ENCODE results near the gene MTUS2. TPM values are rescaled to one million over a fixed set of nuclear protein-coding genes. Genes with fewer than 3 reads are reported as not detected.

MTUS2 gene
- total and polyA plus RNA-seq, 2 donors (not counting 3 experiments of a cell fraction or from before 2014, with no cell fraction given): not detected

DNA sequence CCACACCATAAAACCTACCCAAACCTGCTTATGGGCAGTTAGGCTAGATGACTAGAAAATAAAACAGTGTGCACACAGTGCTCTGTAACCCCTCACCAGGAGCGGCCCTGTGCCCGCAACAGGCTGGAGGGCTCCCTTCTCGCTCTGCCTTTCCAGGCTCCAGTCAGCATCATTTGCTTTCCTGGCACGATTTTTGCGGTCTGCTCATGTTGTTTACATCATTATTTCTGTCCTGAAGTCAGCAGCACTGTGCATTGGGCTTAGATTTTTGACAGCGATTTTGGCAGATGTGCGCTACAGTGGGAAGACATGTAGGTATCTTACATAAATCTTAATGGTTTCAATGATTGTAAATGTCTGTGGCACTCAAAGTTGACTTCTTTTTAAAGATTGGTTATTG is 344.0 kb downstream of the MTUS2 start:
- H4K20me1 ChIP-seq (replicated peaks; ENCODE audit: control insufficient read depth, extremely low read depth, insufficient read depth, low read length): no peaks in the 10 kb centered on the region
- no TSS peak for BruUV-seq (replicated peaks)
- no peak overlapping the region for H3K4me3 ChIP-seq (replicated peaks in 1 of 3; ENCODE audit: insufficient read depth in 1 of 3, low read depth in 1 of 3, low read length in 3 of 3)
- no peak overlapping the region for H2AFZ ChIP-seq (ENCODE audit: low read depth, low read length)
- H3K9me3 ChIP-seq (replicated peaks; ENCODE audit: control insufficient read depth, insufficient read depth, low read length): peaks cover 3% of the 10 kb centered on the region
- H3K4me1 ChIP-seq (ENCODE audit: control insufficient read depth, extremely low read depth, insufficient read depth, low read length): no peaks in the 10 kb centered on the region
- no peaks in the 10 kb centered on the region for H3K79me2 ChIP-seq (ENCODE audit: control insufficient read depth, insufficient read depth, low read length)
- FAIRE-seq (no peak), DNase-seq (ENCODE audit: low read depth, low spot score) (no peak)
- H3K4me2 ChIP-seq (ENCODE audit: insufficient read depth, low read length): no peak overlapping the region
- intact Hi-C loops (cut with micrococcal nuclease): no loop called here
- H3K9ac ChIP-seq (replicated peaks; ENCODE audit: extremely low read depth, insufficient read depth, low read length): no peak overlapping the region
- TF ChIP-seq GATA2 (IDR thresholded peaks at IDR 0.05; ENCODE audit: insufficient read depth, insufficient read length, low read depth, low read length) (no peak), JUN (IDR thresholded peaks at IDR 0.05; ENCODE audit: borderline replicate concordance, insufficient read depth, insufficient read length, low read depth) (no peak), POLR2A (IDR thresholded peaks at IDR 0.05; ENCODE audit: low read depth, low read length) (no peak), EZH2 (IDR thresholded peaks at IDR 0.05; ENCODE audit: borderline replicate concordance, low read depth, low read length, severe bottlenecking) (no peak), MYC (IDR thresholded peaks at IDR 0.05; ENCODE audit: low read depth, low read length) (no peak), POLR2AphosphoS5 (IDR thresholded peaks at IDR 0.05; ENCODE audit: insufficient read depth, low read depth, low read length) (no peak), FOS (IDR thresholded peaks at IDR 0.05; ENCODE audit: borderline replicate concordance, insufficient read depth, low read length) (no peak)
- TF ChIP-seq, protein P1, sequence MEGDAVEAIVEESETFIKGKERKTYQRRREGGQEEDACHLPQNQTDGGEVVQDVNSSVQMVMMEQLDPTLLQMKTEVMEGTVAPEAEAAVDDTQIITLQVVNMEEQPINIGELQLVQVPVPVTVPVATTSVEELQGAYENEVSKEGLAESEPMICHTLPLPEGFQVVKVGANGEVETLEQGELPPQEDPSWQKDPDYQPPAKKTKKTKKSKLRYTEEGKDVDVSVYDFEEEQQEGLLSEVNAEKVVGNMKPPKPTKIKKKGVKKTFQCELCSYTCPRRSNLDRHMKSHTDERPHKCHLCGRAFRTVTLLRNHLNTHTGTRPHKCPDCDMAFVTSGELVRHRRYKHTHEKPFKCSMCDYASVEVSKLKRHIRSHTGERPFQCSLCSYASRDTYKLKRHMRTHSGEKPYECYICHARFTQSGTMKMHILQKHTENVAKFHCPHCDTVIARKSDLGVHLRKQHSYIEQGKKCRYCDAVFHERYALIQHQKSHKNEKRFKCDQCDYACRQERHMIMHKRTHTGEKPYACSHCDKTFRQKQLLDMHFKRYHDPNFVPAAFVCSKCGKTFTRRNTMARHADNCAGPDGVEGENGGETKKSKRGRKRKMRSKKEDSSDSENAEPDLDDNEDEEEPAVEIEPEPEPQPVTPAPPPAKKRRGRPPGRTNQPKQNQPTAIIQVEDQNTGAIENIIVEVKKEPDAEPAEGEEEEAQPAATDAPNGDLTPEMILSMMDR (IDR thresholded peaks at IDR 0.05; ENCODE audit: extremely low read depth in 1 of 2, insufficient read depth in 1 of 2, low read depth in 1 of 2, low read length in 2 of 2): no peak
- TF ChIP-seq, protein P2, sequence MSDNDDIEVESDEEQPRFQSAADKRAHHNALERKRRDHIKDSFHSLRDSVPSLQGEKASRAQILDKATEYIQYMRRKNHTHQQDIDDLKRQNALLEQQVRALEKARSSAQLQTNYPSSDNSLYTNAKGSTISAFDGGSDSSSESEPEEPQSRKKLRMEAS (IDR thresholded peaks at IDR 0.05; ENCODE audit: insufficient read depth, insufficient read length): no peak
- no peaks in the 10 kb centered on the region for H3K27me3 ChIP-seq (ENCODE audit: control insufficient read depth in 2 of 2, insufficient read depth in 2 of 2, low read length in 2 of 2)
- dilution Hi-C loops (cut with MboI; ENCODE audit: extremely low pct_ligation_motif_present, low sequenced_read_pairs): no loop called here
- H3K9me1 ChIP-seq (replicated peaks; ENCODE audit: control insufficient read depth, extremely low read depth, insufficient read depth, low read length): no peaks in the 10 kb centered on the region
- CTCF ChIA-PET: no interaction called here
- POLR2A ChIA-PET: no interaction called here
- H3K27ac ChIP-seq (ENCODE audit: insufficient read depth, low read depth, low read length): no peak overlapping the region
- H3K36me3 ChIP-seq (ENCODE audit: control insufficient read depth in 2 of 2, extremely low read depth in 1 of 2, insufficient read depth in 2 of 2, low read length in 2 of 2): no peaks in the 10 kb centered on the region
